Measurements from ENCODE around the gene SIK3. TPM values are rescaled to one million over a fixed set of nuclear protein-coding genes. Genes with fewer than 3 reads are reported as not detected.

Gene SIK3
- total RNA-seq, 1 donor from 2014 or later = 54.2 TPM

DNA sequence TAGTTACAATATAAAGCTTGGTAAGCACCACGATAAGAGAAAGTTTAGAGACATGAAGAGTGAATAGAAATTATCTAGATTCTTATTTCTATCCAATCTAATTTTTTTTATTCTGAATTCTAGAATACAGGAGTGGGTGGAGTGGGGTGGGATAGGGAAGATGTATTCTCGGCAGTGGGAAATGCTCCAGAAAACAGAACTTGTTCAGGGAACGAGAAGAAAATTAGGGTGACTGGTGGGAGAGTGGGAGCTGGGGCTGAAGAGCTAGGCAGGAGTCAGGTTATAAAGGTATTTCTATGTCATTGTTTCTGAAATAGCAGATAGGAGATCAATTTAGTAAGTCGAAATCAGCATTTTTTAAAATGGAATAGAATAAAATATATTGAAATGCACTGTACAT, 207.6 kb downstream of the SIK3 start:
- no peaks in the 10 kb centered on the region for H3K9me3 Mint-ChIP-seq
- DNase-seq (ENCODE audit: low spot score) = no peak
- no peaks in the 10 kb centered on the region for H3K27me3 Mint-ChIP-seq (ENCODE audit: insufficient read depth)
- peak overlapping the region; percentile 64 for H3K27ac Mint-ChIP-seq
- peaks cover 42% of the 10 kb centered on the region for H3K36me3 Mint-ChIP-seq (ENCODE audit: low read depth)
- intact Hi-C loops (cut with micrococcal nuclease) = loop anchor here (5.0 kb wide), 2 partner anchors 57 to 817 kb away; no protein-coding TSS in a partner anchor
- peaks cover 26% of the 10 kb centered on the region for H3K4me1 Mint-ChIP-seq (ENCODE audit: low read depth)
- no peak overlapping the region for H3K4me3 Mint-ChIP-seq

DNA sequence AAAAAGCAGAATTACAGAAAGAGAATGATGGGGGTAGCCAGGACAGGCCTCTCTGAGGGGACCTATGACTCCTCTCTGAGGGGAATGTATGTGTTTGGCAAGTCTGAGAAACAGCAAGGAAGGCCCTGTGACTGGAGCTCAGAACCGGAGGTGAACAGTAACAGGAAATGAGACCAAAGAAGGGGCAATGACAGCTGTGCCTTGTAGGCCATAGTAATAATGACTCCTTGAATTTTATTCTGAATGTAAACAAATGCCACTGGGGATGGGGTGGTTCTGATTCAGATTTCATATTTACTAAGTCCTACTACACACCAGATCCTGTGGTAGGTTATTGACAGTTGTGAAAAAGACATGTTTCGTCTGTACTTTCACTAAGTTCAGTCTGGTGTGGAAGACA, 208.0 kb downstream of the SIK3 start:
- no peak for DNase-seq (ENCODE audit: low spot score)
- H3K9me3 Mint-ChIP-seq = no peaks in the 10 kb centered on the region
- H3K27me3 Mint-ChIP-seq (ENCODE audit: insufficient read depth) = no peaks in the 10 kb centered on the region
- peaks cover 38% of the 10 kb centered on the region for H3K36me3 Mint-ChIP-seq (ENCODE audit: low read depth)
- peaks cover 26% of the 10 kb centered on the region for H3K4me1 Mint-ChIP-seq (ENCODE audit: low read depth)
- no peak overlapping the region for H3K4me3 Mint-ChIP-seq
- H3K27ac Mint-ChIP-seq = peak overlapping the region; percentile 64
- intact Hi-C loops (cut with micrococcal nuclease) = loop anchor here (5.0 kb wide), 2 partner anchors 57 to 817 kb away; no protein-coding TSS in a partner anchor

DNA sequence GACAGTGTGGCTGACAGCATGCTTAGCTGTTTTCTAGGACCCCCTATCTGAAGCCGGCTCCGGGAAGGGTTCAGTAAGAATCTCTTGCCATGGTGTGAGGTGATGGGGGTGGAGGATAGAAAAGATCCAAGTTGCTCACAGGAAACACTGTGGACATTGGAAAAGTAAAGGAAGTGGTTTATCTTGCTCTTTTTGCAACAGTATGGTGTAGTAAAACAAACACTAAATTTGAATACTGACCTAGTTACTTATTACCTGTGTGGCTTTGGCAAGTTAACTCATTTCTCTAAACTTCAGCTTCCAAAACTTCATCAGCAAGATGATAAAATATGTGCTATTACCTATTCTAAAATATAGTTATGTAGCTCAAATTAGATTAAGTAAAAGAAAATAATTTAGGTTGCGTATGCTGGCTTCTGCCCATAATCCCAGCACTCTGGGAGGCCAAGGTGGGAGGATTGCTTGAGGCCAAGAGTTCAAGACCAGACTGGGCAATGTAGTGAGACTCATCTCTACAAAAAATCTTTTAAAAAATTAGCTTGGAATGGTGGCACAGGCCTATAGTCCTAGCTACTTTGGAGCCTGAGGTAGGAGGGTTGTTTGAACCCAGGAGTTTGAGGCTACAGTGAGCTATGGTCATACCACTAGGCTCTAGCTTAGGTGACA, 209.2 kb downstream of the SIK3 start:
- Mint-ChIP-seq H3K9me3 (no peaks in the 10 kb centered on the region), H3K4me3 (no peak overlapping the region), H3K27me3 (ENCODE audit: insufficient read depth) (no peaks in the 10 kb centered on the region), H3K36me3 (ENCODE audit: low read depth) (peaks cover 31% of the 10 kb centered on the region), H3K4me1 (ENCODE audit: low read depth) (peaks cover 26% of the 10 kb centered on the region), H3K27ac (peak overlapping the region; percentile 16)
- intact Hi-C loops (cut with micrococcal nuclease) = no loop called here
- no peak for DNase-seq (ENCODE audit: low spot score)

DNA sequence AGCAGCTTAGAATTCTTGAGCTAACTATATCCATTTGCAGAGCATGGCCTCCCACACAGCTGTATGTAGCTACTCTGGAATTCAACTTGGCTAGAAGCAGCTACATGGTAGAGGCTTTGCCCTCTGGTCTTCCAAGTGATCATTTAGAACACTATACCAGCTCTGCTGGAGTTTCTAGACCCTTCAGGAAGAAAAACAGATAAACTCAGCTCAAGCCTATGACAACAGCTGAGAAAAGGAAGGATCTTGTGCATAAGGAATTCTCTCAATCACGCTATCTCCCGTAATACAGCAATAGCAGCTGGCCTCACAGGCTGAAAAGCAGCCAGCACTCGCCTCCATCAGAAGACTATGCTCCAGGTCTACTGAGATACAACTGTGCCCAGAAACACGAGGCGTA, 210.2 kb downstream of the SIK3 start:
- Mint-ChIP-seq H3K4me1 (ENCODE audit: low read depth) (peaks cover 26% of the 10 kb centered on the region), H3K27ac (no peak overlapping the region), H3K4me3 (no peak overlapping the region), H3K36me3 (ENCODE audit: low read depth) (peaks cover 27% of the 10 kb centered on the region), H3K27me3 (ENCODE audit: insufficient read depth) (no peaks in the 10 kb centered on the region), H3K9me3 (no peaks in the 10 kb centered on the region)
- no peak for DNase-seq (ENCODE audit: low spot score)
- intact Hi-C loops (cut with micrococcal nuclease) = no loop called here

DNA sequence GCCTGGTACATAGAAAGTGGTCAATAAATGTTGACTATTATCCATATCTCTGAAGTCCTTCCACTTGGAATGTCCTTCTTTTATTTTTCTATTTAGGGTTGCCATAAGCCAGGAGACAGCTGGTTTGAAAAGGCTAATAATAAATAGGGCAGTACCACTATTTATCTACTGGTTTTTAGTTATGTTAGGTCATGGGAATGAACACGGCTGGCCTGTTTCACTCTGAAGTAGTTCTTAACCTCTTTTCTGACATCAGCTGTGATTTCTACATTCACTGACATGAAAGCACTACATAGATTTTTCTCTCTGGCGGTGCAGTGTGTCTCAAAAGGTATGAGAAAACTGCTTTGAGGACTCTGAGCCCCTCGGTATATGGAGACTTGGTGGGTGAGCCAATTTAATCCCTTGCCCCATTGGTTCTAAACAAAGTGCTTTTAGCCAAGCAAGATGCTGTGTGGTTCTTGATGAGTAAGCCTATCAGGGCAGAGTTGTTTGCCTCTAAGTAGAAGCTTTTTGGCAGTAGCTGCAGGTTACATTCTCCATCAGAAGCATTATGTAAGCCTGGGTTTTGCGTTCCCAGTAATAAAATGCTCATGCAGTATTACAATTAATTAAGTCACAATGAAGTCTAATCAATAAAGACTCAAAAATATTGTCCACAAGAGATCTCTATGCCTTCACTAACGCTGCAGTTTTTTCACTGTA, 212.1 kb downstream of the SIK3 start:
- H3K27me3 Mint-ChIP-seq (ENCODE audit: insufficient read depth) = no peaks in the 10 kb centered on the region
- H3K36me3 Mint-ChIP-seq (ENCODE audit: low read depth) = peaks cover 20% of the 10 kb centered on the region
- intact Hi-C loops (cut with micrococcal nuclease) = no loop called here
- H3K4me1 Mint-ChIP-seq (ENCODE audit: low read depth) = peaks cover 29% of the 10 kb centered on the region
- no peak for DNase-seq (ENCODE audit: low spot score)
- no peak overlapping the region for H3K4me3 Mint-ChIP-seq
- no peak overlapping the region for H3K27ac Mint-ChIP-seq
- no peaks in the 10 kb centered on the region for H3K9me3 Mint-ChIP-seq

DNA sequence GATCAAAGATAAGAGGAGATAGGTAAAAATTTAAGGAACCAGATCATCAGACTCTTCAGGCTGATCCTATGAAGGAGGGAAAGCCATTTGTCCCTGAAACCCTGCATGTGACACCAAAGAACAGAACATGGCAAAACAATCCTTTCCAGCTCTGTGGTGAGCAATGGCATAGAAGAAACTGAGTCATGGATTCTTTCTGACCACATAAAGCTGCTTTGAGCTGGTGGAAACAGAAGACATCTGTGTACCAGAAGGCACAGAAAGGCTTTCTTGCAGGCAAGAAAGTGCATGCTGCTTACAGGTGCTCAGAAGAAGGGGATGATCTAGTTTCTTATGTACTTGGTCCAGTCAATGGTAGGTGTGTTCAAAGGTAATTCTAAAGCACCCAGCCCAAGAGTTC, 215.8 kb downstream of the SIK3 start:
- Mint-ChIP-seq H3K27me3 (ENCODE audit: insufficient read depth) (no peaks in the 10 kb centered on the region), H3K4me1 (ENCODE audit: low read depth) (peaks cover 19% of the 10 kb centered on the region), H3K9me3 (no peaks in the 10 kb centered on the region), H3K4me3 (no peak overlapping the region), H3K27ac (peak overlapping the region; percentile 49), H3K36me3 (ENCODE audit: low read depth) (peaks cover 9% of the 10 kb centered on the region)
- intact Hi-C loops (cut with micrococcal nuclease) = loop anchor here (2.0 to 5.0 kb wide), 2 partner anchors 48 to 145 kb away; no protein-coding TSS in a partner anchor
- DNase-seq (ENCODE audit: low spot score) = no peak

DNA sequence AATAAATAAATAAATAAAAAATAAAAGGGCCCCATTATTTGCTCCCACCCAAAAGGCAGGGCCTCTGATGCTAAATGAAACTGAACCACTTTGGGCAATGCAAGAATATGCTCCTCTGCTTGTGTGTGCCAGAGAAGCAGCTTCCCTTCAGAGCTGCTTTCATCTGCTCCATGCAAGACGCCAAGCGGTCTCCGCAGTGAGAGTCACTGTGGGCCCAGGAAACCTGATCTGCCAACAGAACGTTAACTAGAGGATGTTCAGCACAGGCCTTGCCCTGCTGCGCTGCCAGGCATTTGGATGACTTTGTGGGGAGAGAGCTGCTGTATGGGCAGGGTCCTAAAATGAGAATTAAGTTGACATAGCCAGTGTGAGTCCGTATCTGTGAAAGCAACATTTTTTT, 217.1 kb downstream of the SIK3 start:
- intact Hi-C loops (cut with micrococcal nuclease) = loop anchor here (2.0 to 5.0 kb wide), 2 partner anchors 28 to 146 kb away; no protein-coding TSS in a partner anchor
- Mint-ChIP-seq H3K9me3 (no peaks in the 10 kb centered on the region), H3K36me3 (ENCODE audit: low read depth) (peaks cover 9% of the 10 kb centered on the region), H3K4me1 (ENCODE audit: low read depth) (peaks cover 19% of the 10 kb centered on the region), H3K27ac (no peak overlapping the region), H3K27me3 (ENCODE audit: insufficient read depth) (no peaks in the 10 kb centered on the region), H3K4me3 (no peak overlapping the region)
- no peak for DNase-seq (ENCODE audit: low spot score)

DNA sequence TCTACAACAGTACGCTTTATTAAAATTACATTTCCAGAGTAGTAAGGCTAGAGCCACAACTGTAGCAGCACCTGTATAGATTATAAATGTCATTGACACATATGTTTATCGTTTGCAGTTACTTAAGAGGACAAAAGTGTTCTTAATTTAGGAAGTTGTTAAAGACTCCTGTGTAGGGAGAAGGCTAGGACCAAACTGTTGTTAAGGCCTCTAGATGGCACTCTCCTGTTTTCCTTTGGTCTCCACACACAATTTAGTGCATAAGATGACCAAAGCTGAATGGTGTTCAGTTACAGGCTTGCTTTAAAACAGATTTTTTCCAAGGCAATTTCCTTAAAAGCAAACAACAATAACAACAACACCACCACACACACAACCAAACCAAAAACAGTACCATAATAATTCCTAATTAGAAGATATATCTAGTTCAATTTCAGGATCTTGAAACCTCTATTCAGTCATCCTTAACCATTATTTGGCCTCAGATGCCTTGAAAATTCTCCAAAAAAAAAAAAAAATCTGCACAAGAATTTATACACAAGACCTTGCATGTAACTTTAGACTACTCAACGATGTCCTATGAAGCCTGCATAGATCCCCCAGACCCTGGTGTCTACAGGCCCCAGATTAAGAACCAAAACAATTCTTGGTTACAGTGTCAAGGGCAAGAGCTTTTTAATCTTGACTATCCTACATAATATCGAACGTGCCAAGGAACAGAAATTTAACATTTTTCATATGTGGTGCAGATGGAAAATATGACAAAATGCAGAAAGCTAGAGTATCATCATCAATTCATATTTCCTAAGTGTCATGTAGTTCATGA, 218.2 kb downstream of the SIK3 start:
- Mint-ChIP-seq H3K9me3 (no peaks in the 10 kb centered on the region), H3K36me3 (ENCODE audit: low read depth) (peaks cover 13% of the 10 kb centered on the region), H3K4me3 (no peak overlapping the region), H3K4me1 (ENCODE audit: low read depth) (peaks cover 25% of the 10 kb centered on the region), H3K27me3 (ENCODE audit: insufficient read depth) (no peaks in the 10 kb centered on the region), H3K27ac (peak overlapping the region; percentile 66)
- DNase-seq (ENCODE audit: low spot score) = no peak
- intact Hi-C loops (cut with micrococcal nuclease) = loop anchor here (1.0 to 5.0 kb wide), 5 partner anchors 27 to 347 kb away; partner anchors contain the start of gene APOA5

DNA sequence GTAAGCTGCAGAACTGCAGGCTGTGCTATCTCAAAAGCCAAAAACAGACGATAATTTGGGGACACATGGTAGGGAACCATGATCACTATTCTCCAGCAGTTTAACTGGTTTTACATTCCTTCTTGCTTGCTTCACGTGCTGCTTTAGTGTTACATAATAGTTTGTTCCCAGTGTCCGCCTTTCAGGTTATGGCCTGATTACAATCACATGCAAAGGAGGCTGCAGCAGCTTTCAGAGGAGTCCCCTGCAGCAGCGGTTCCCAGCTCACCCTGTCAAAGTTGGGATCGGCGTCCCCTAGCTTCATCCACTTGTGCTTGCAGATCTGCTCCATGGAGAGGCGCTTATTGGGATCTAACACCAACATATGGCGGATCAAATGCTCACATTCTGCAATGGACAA, 221.6 kb downstream of the SIK3 start:
- H3K36me3 Mint-ChIP-seq (ENCODE audit: low read depth) = peaks cover 32% of the 10 kb centered on the region
- H3K4me1 Mint-ChIP-seq (ENCODE audit: low read depth) = peaks cover 16% of the 10 kb centered on the region
- H3K27me3 Mint-ChIP-seq (ENCODE audit: insufficient read depth) = no peaks in the 10 kb centered on the region
- no peak overlapping the region for H3K27ac Mint-ChIP-seq
- no peak for DNase-seq (ENCODE audit: low spot score)
- intact Hi-C loops (cut with micrococcal nuclease) = no loop called here
- no peak overlapping the region for H3K4me3 Mint-ChIP-seq
- H3K9me3 Mint-ChIP-seq = no peaks in the 10 kb centered on the region

DNA sequence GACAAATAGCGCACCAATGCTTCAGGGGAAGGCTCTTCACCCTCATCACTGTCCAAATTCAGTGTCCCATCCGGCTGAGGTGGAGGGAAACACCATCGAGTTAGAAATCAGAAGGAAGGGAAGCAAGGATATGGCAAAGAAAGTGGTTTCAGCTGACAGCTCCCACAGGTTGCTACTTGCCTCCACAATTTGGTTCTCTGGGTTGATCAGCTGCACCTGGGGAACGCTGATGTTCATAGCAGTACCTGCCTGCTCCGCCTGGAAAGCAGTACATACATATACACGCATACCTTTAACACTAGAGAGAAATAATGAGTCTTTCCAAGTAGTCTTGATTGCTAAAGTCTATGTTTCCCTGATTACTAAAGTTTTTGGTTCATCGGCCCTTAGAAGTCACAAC, 223.0 kb downstream of the SIK3 start:
- no peak overlapping the region for H3K4me3 Mint-ChIP-seq
- peaks cover 39% of the 10 kb centered on the region for H3K36me3 Mint-ChIP-seq (ENCODE audit: low read depth)
- no peaks in the 10 kb centered on the region for H3K27me3 Mint-ChIP-seq (ENCODE audit: insufficient read depth)
- DNase-seq (ENCODE audit: low spot score) = no peak
- intact Hi-C loops (cut with micrococcal nuclease) = no loop called here
- no peaks in the 10 kb centered on the region for H3K9me3 Mint-ChIP-seq
- H3K27ac Mint-ChIP-seq = no peak overlapping the region
- H3K4me1 Mint-ChIP-seq (ENCODE audit: low read depth) = peaks cover 26% of the 10 kb centered on the region

DNA sequence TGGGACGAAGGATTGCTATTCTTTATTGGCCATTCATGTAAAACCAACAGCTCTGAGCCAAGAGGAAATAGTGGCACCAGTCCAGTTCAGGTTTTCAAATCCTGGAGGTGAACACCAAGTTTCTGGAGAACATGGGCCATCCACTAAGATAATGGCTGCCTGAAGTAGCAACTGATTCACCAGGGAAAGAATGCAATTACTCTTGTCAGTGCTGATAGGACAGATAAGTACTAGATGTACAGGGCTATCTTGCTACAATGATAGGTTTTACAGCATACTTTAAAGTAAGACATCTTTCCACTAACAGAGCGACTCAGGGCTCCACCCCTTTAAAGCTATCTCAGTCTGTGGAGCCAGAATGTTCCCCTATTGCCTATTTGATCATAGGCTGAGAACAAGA, 224.0 kb downstream of the SIK3 start:
- H3K27ac Mint-ChIP-seq = no peak overlapping the region

DNA sequence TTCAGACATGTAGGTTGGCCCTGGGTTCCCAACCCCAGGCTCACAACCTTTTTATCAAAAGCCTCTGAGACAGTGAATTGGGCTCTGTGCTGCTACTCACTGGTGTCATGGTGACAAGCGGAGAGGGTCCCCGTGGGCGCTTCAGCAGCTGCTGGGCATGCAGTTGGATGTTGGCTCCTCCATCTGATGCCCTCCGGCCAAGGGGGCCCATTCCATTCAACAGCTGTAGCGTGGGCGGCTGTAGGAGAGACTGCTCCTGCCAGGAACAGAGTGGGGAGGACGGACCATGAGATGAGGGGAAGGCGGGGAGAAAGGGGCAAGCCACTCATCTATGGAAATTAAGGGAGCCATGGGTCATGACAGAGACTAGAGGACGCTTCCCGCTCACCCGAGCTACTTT, 224.8 kb downstream of the SIK3 start:
- no peak overlapping the region for H3K4me3 Mint-ChIP-seq
- peaks cover 48% of the 10 kb centered on the region for H3K36me3 Mint-ChIP-seq (ENCODE audit: low read depth)
- no peak overlapping the region for H3K27ac Mint-ChIP-seq
- no peaks in the 10 kb centered on the region for H3K27me3 Mint-ChIP-seq (ENCODE audit: insufficient read depth)
- no peak for DNase-seq (ENCODE audit: low spot score)
- peaks cover 30% of the 10 kb centered on the region for H3K4me1 Mint-ChIP-seq (ENCODE audit: low read depth)
- no peaks in the 10 kb centered on the region for H3K9me3 Mint-ChIP-seq
- intact Hi-C loops (cut with micrococcal nuclease) = no loop called here

More for the DNA sequence above, 224.0 kb downstream of the SIK3 start:
- no peaks in the 10 kb centered on the region for H3K27me3 Mint-ChIP-seq (ENCODE audit: insufficient read depth)
- peaks cover 30% of the 10 kb centered on the region for H3K4me1 Mint-ChIP-seq (ENCODE audit: low read depth)
- peaks cover 45% of the 10 kb centered on the region for H3K36me3 Mint-ChIP-seq (ENCODE audit: low read depth)
- DNase-seq (ENCODE audit: low spot score) = no peak
- intact Hi-C loops (cut with micrococcal nuclease) = no loop called here
- no peak overlapping the region for H3K4me3 Mint-ChIP-seq
- H3K9me3 Mint-ChIP-seq = no peaks in the 10 kb centered on the region

DNA sequence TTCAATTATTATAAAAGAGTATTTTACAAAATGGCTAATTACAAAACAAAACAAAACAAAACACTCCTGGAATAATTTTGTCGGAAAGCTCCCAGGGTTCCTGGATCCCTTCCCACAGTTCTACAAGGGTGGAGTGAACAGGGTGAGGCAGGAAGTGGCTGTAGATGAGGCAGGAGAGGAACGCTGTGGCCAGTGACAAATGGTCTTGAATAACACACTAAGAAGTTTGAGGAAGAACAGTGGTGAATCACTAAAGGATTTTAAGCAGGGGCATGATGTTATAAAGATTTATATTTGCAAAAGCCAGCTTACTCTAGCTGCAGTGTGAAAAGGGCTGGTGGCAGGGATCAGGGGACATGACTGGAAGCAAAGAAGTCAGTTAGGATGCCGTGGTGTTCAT, 227.0 kb downstream of the SIK3 start:
- Mint-ChIP-seq H3K27me3 (ENCODE audit: insufficient read depth) (no peaks in the 10 kb centered on the region), H3K4me1 (ENCODE audit: low read depth) (peaks cover 30% of the 10 kb centered on the region), H3K9me3 (no peaks in the 10 kb centered on the region), H3K4me3 (no peak overlapping the region), H3K27ac (no peak overlapping the region), H3K36me3 (ENCODE audit: low read depth) (peaks cover 59% of the 10 kb centered on the region)
- DNase-seq (ENCODE audit: low spot score) = no peak
- intact Hi-C loops (cut with micrococcal nuclease) = no loop called here
